ENCODE data around the gene SLC6A11. TPM values are rescaled to one million over a fixed set of nuclear protein-coding genes. Genes with fewer than 3 reads are reported as not detected.

Gene SLC6A11
- total and polyA plus RNA-seq, 9 of the 15 experiments (the other 6 are each of a cell fraction or from before 2014, with no cell fraction given): 0.04 TPM; not detected in 8

GRCh38 chr3:10852066-10852808 lies 36.2 kb downstream of the SLC6A11 start:
- Histone ChIP-seq H2AFZ (ENCODE audit: low read depth, low read length) (no peak overlapping the region), H3K36me3 (ENCODE audit: control insufficient read depth, insufficient read depth, low read length) (no peaks in the 10 kb centered on the region), H3K27me3 (ENCODE audit: control insufficient read depth in 2 of 2, insufficient read depth in 2 of 2, low read length in 2 of 2) (peaks cover 7 to 33% of the 10 kb centered on the region in 2 experiments; a peak in 4 of 5 replicates), H3K4me1 (replicated peaks in 1 of 2; ENCODE audit: control insufficient read depth in 2 of 2, insufficient read depth in 2 of 2, low read length in 2 of 2) (no peaks in the 10 kb centered on the region), H3K27ac (ENCODE audit: extremely low read depth, low read depth, low read length) (no peak overlapping the region), H3K9ac (ENCODE audit: insufficient read depth in 1 of 2, low read depth in 2 of 2, low read length in 2 of 2) (no peak overlapping the region), H3K9me1 (ENCODE audit: control insufficient read depth, insufficient read depth, low read length) (no peaks in the 10 kb centered on the region), H4K20me1 (replicated peaks; ENCODE audit: control insufficient read depth, insufficient read depth, low read length) (peaks cover 4% of the 10 kb centered on the region), H3K79me2 (ENCODE audit: control insufficient read depth, insufficient read depth, low read length) (no peaks in the 10 kb centered on the region), H3K4me2 (ENCODE audit: insufficient read depth, low read length) (no peak overlapping the region), H3K4me3 (no peak overlapping the region), H3K9me3 (replicated peaks; ENCODE audit: control insufficient read depth, insufficient read depth, low read depth, low read length) (no peaks in the 10 kb centered on the region)
- ChIA-PET CTCF (ENCODE audit: low intra/inter-chr PET ratio) (no interaction called here), POLR2A (interaction anchor here (0.6 to 1.3 kb wide), 3 partner anchors 11 to 444 kb away, joined by 3 read pairs; no protein-coding TSS in a partner anchor)
- FAIRE-seq (no peak), ATAC-seq (no peak), DNase-seq (ENCODE audit: extremely low read depth in 1 of 4, low spot score in 3 of 4) (no peak)
- in situ Hi-C loops (cut with MboI) (no loop called here), intact Hi-C loops (cut with micrococcal nuclease) (no loop called here)
- WGBS (ENCODE audit: insufficient coverage, low coverage, missing lambda C conversion rate): 0% methylated on average over 17 of the region's 17 CpGs
- BruUV-seq (replicated peaks): no TSS peak
- TF ChIP-seq SPI1 (IDR thresholded peaks at IDR 0.05; ENCODE audit: borderline replicate concordance, low read depth, low read length): no peak
- TF ChIP-seq LARP7 (IDR thresholded peaks at IDR 0.05): no peak
- TF ChIP-seq, protein P1, sequence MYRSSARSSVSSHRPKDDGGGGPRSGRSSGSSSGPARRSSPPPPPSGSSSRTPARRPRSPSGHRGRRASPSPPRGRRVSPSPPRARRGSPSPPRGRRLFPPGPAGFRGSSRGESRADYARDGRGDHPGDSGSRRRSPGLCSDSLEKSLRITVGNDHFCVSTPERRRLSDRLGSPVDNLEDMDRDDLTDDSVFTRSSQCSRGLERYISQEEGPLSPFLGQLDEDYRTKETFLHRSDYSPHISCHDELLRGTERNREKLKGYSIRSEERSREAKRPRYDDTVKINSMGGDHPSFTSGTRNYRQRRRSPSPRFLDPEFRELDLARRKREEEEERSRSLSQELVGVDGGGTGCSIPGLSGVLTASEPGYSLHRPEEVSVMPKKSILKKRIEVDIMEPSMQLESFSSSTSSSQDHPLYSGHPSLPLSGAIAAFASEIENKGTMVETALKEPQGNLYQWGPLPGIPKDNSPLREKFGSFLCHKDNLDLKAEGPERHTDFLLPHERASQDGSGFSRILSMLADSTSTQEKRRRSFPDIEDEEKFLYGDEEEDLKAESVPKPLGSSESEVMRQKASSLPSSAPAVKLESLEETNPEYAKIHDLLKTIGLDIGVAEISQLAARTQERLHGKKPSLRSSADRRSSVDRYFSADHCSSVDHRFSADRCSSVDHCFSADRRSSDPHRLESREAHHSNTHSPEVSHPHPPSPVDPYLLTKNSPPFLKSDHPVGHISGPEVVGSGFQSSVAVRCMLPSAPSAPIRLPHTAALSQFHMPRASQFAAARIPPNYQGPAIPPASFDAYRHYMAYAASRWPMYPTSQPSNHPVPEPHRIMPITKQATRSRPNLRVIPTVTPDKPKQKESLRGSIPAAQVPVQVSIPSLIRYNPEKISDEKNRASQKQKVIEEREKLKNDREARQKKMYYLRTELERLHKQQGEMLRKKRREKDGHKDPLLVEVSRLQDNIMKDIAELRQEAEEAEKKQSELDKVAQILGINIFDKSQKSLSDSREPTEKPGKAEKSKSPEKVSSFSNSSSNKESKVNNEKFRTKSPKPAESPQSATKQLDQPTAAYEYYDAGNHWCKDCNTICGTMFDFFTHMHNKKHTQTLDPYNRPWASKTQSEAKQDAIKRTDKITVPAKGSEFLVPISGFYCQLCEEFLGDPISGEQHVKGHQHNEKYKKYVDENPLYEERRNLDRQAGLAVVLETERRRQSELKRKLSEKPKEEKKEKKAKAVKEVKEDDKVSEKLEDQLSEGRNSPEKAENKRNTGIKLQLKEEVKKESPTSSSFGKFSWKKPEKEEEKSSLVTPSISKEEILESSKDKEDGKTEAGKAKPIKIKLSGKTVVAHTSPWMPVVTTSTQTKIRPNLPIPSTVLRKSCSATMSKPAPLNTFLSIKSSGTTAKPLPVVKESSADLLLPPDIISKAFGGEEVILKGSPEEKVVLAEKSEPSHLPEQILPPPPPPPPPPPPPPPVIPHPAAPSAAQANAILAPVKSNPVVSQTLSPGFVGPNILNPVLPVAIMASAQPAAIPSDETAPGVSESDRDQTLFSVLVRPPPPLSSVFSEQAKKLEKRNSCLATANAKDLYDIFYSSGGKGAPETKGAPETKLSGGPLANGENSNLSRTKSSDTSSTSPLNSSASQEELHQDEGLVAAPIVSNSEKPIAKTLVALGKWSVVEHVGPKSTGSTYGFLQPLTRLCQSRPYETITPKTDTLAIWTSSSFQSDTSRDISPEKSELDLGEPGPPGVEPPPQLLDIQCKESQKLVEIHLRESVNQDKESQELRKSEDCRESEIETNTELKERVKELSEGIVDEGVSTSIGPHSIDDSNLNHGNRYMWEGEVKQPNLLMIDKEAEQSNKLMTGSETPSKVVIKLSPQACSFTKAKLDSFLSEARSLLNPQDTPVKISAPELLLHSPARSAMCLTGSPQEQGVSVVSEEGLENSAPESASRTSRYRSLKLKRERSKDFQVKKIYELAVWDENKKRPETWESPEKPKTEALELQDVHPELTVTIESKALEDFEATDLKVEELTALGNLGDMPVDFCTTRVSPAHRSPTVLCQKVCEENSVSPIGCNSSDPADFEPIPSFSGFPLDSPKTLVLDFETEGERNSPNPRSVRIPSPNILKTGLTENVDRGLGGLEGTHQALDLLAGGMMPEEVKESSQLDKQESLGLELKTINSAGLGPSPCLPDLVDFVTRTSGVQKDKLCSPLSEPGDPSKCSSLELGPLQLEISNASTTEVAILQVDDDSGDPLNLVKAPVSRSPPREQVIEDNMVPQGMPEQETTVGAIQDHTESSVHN (IDR thresholded peaks at IDR 0.05; ENCODE audit: borderline replicate concordance in 1 of 2, low read depth in 1 of 2): no peak
- TF ChIP-seq, protein P2, sequence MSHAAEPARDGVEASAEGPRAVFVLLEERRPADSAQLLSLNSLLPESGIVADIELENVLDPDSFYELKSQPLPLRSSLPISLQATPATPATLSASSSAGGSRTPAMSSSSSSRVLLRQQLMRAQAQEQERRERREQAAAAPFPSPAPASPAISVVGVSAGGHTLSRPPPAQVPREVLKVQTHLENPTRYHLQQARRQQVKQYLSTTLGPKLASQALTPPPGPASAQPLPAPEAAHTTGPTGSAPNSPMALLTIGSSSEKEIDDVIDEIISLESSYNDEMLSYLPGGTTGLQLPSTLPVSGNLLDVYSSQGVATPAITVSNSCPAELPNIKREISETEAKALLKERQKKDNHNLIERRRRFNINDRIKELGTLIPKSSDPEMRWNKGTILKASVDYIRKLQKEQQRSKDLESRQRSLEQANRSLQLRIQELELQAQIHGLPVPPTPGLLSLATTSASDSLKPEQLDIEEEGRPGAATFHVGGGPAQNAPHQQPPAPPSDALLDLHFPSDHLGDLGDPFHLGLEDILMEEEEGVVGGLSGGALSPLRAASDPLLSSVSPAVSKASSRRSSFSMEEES (CRISPR knock-in tag; IDR thresholded peaks at IDR 0.05): no peak
- no peak for TF ChIP-seq RNF219 (CRISPR knock-in tag; IDR thresholded peaks at IDR 0.05)
- TF ChIP-seq FOXA1 (IDR thresholded peaks at IDR 0.05; ENCODE audit: borderline replicate concordance): no peak
- TF ChIP-seq MLX (CRISPR knock-in tag; conservative IDR thresholded peaks at IDR 0.05): no peak
- no peak for TF ChIP-seq ZNF165 (CRISPR knock-in tag; IDR thresholded peaks at IDR 0.05; ENCODE audit: borderline replicate concordance)

Data from K562 (cell line).